ENCODE results near the gene SLC37A4. TPM values are rescaled to one million over a fixed set of nuclear protein-coding genes. Genes with fewer than 3 reads are reported as not detected.

The SLC37A4 gene
- total and polyA plus RNA-seq, 2 of the 13 experiments (the other 11 are each of a cell fraction or from before 2014, with no cell fraction given), result 43.0 to 56.1 TPM

- TF ChIP-seq NR2C2 (CRISPR knock-in tag; IDR thresholded peaks at IDR 0.05; ENCODE audit: borderline replicate concordance) (peak; percentile 100), GABPB1 (CRISPR knock-in tag; IDR thresholded peaks at IDR 0.05) (peak; percentile 98), ZNF558 (CRISPR knock-in tag; IDR thresholded peaks at IDR 0.05; ENCODE audit: borderline replicate concordance) (no peak; the same call in 1 of the 2 replicates), SATB2 (CRISPR knock-in tag; IDR thresholded peaks at IDR 0.05) (0 out of 2 replicates have a peak, but pooled peaks have one; percentile 58), ZFAT (CRISPR knock-in tag; conservative IDR thresholded peaks at IDR 0.05) (no peak), RFX3 (CRISPR knock-in tag; IDR thresholded peaks at IDR 0.05) (no peak), ZSCAN20 (CRISPR knock-in tag; IDR thresholded peaks at IDR 0.05; ENCODE audit: borderline replicate concordance) (no peak), GTF2F1 (IDR thresholded peaks at IDR 0.05; ENCODE audit: low read length) (no peak; the same call in 1 of the 2 replicates), E2F5 (CRISPR knock-in tag; conservative IDR thresholded peaks at IDR 0.05) (0 out of 2 replicates have a peak, but pooled peaks have one; percentile 36), NFE2L2 (IDR thresholded peaks at IDR 0.05; ENCODE audit: low read length) (no peak), RFXAP (CRISPR knock-in tag; IDR thresholded peaks at IDR 0.05; ENCODE audit: borderline replicate concordance) (peak; percentile 83; the same call in 1 of the 2 replicates), ZHX2 (IDR thresholded peaks at IDR 0.05; ENCODE audit: low read depth) (peak; percentile 90), ZHX2 (CRISPR knock-in tag; IDR thresholded peaks at IDR 0.05; ENCODE audit: borderline replicate concordance) (peak; percentile 80; the same call in 1 of the 2 replicates), SP4 (CRISPR knock-in tag; IDR thresholded peaks at IDR 0.05) (peak; percentile 90), TBX2 (CRISPR knock-in tag; IDR thresholded peaks at IDR 0.05; ENCODE audit: borderline replicate concordance) (no peak; the same call in 1 of the 2 replicates), ZNF207 (IDR thresholded peaks at IDR 0.05; ENCODE audit: borderline replicate concordance) (no peak), ZNF33B (CRISPR knock-in tag; IDR thresholded peaks at IDR 0.05) (0 out of 2 replicates have a peak, but pooled peaks have one; percentile 70), ZNF3 (CRISPR knock-in tag; IDR thresholded peaks at IDR 0.05) (no peak), IKZF5 (CRISPR knock-in tag; IDR thresholded peaks at IDR 0.05) (peak; percentile 51; the same call in 1 of the 2 replicates), NBN (conservative IDR thresholded peaks at IDR 0.05) (no peak), TRIM22 (IDR thresholded peaks at IDR 0.05) (no peak)
Measured at GRCh38 chr11:119018074-119018938, 12.4 kb downstream of the SLC37A4 start, which contains the start of the genes RPS25 and TRAPPC4 (continued).

All from HepG2 (cell line).